ENCODE measurements around the gene SLCO3A1.

GRCh38 chr15:92170897-92171296, 317.4 kb downstream of the SLCO3A1 start:
- TF ChIP-seq CTCF (conservative IDR thresholded peaks at IDR 0.05 in 1 of 2, IDR thresholded peaks at IDR 0.05 in 1 of 2; ENCODE audit: low read depth in 1 of 2, low read length in 2 of 2) (no peak), EZH2 (IDR thresholded peaks at IDR 0.05; ENCODE audit: low read length, missing control alignments) (no peak)
